Measurements from ENCODE around the gene BGN. TPM values are rescaled to one million over a fixed set of nuclear protein-coding genes. Genes with fewer than 3 reads are reported as not detected.

The BGN gene
- total RNA-seq, 1 donor from 2014 or later, result 0.56 TPM

GRCh38 chrX:153493085-153493484, 1.7 kb upstream of the BGN start:
- no peak for TF ChIP-seq CTCF (IDR thresholded peaks at IDR 0.05; ENCODE audit: partially characterized antibody, unreplicated experiment)
- no peak for DNase-seq
- no peaks in the 10 kb centered on the region for H3K9me3 Mint-ChIP-seq (ENCODE audit: unreplicated experiment)

GRCh38 chrX:153494061-153494460, 719 bp upstream of the BGN start:
- no peak overlapping the region for H3K27ac Mint-ChIP-seq (ENCODE audit: unreplicated experiment)
- H3K4me1 Mint-ChIP-seq (ENCODE audit: low read depth, unreplicated experiment), result no peaks in the 10 kb centered on the region
- DNase-seq, result no peak
- peaks cover 2% of the 10 kb centered on the region for H3K27me3 Mint-ChIP-seq (ENCODE audit: unreplicated experiment)
- no peaks in the 10 kb centered on the region for H3K36me3 Mint-ChIP-seq (ENCODE audit: unreplicated experiment)
- no peaks in the 10 kb centered on the region for H3K9me3 Mint-ChIP-seq (ENCODE audit: unreplicated experiment)
- no peak for TF ChIP-seq CTCF (IDR thresholded peaks at IDR 0.05; ENCODE audit: partially characterized antibody, unreplicated experiment)
- H3K4me3 Mint-ChIP-seq (ENCODE audit: unreplicated experiment), result no peak overlapping the region

More at GRCh38 chrX:153493085-153493484, 1.7 kb upstream of the BGN start:
- Mint-ChIP-seq H3K4me3 (ENCODE audit: unreplicated experiment) (no peak overlapping the region), H3K27ac (ENCODE audit: unreplicated experiment) (no peak overlapping the region), H3K4me1 (ENCODE audit: low read depth, unreplicated experiment) (no peaks in the 10 kb centered on the region), H3K27me3 (ENCODE audit: unreplicated experiment) (peaks cover 2% of the 10 kb centered on the region), H3K36me3 (ENCODE audit: unreplicated experiment) (no peaks in the 10 kb centered on the region)

GRCh38 chrX:153495362-153495751, 577 bp downstream of the BGN start:
- Mint-ChIP-seq H3K27me3 (ENCODE audit: unreplicated experiment) (peaks cover 2% of the 10 kb centered on the region), H3K36me3 (ENCODE audit: unreplicated experiment) (no peaks in the 10 kb centered on the region), H3K4me3 (ENCODE audit: unreplicated experiment) (no peak overlapping the region), H3K4me1 (ENCODE audit: low read depth, unreplicated experiment) (no peaks in the 10 kb centered on the region), H3K27ac (ENCODE audit: unreplicated experiment) (no peak overlapping the region), H3K9me3 (ENCODE audit: unreplicated experiment) (no peaks in the 10 kb centered on the region)
- no peak for TF ChIP-seq CTCF (IDR thresholded peaks at IDR 0.05; ENCODE audit: partially characterized antibody, unreplicated experiment)
- DNase-seq, result no peak

GRCh38 chrX:153495903-153496589, 1.3 kb downstream of the BGN start:
- no peaks in the 10 kb centered on the region for H3K9me3 Mint-ChIP-seq (ENCODE audit: unreplicated experiment)
- DNase-seq, result no peak
- H3K36me3 Mint-ChIP-seq (ENCODE audit: unreplicated experiment), result no peaks in the 10 kb centered on the region

More at GRCh38 chrX:153495903-153496589, 1.3 kb downstream of the BGN start:
- Mint-ChIP-seq H3K27me3 (ENCODE audit: unreplicated experiment) (peaks cover 6% of the 10 kb centered on the region), H3K27ac (ENCODE audit: unreplicated experiment) (no peak overlapping the region), H3K4me1 (ENCODE audit: low read depth, unreplicated experiment) (no peaks in the 10 kb centered on the region), H3K4me3 (ENCODE audit: unreplicated experiment) (no peak overlapping the region)
- TF ChIP-seq CTCF (IDR thresholded peaks at IDR 0.05; ENCODE audit: partially characterized antibody, unreplicated experiment), result no peak

Data from glutamatergic neuron (in vitro differentiated cells).